GM11168 (cell line): Measurements from ENCODE around the gene ARHGEF35.
"Not testable (repeated sequence)": the region's sequence is repeated elsewhere in the genome, so short reads cannot be mapped to it uniquely, and the experiment has no call there.

Source experiments
- in situ Hi-C: fragments of 300-500 bp; cut with MboI; formaldehyde crosslinking; loops from one replicate; pipeline ENCODE4 v1.12.0; 2022; ENCODE audit warnings: low sequenced_read_pairs; ENCODE audit not compliant: unreplicated experiment

Gene ARHGEF35

DNA sequence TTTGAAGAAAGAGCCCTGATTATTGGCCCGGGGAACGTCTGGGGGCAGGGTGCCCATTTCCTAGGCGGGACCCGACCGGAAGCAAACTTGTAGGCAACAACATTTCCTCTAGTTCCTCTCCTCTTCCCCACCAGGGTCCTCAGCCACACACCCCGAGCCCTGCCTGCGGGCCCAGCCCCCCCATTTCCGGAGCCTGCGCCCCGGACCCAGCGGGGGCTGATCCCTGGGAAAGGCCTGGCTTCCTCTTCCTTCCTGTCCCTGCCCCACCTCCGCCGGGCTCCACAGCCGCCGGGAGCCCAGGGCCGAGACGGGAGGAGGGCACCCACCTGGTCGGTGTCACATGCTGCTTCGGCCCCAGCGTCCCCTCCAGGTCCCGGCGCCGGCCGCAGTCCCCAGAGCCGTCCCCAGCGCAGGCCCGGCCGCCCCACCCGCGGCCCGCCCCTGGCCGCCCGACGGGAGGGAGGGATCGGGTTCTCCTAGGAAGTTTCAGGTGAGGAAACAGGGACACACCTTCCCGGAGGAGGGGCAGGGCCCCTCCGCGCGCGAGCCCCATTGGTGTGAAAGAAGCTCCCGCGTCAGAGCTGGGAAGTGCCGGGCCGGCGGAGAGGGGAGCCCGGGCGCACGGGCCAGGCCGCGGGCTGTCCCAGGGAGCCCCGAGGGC lies at the start of gene ARHGEF35:
ARHGEF35 (minus strand) TSS at position 622 of the 661 bp plus-strand sequence. CDS start 7,450 bp downstream, outside the sequence.
- in situ Hi-C loops = not testable (repeated sequence)

GRCh38 chr7:144245372-144245771 lies 49.7 kb upstream of the ARHGEF35 start:
- in situ Hi-C loops = not testable (repeated sequence)

DNA sequence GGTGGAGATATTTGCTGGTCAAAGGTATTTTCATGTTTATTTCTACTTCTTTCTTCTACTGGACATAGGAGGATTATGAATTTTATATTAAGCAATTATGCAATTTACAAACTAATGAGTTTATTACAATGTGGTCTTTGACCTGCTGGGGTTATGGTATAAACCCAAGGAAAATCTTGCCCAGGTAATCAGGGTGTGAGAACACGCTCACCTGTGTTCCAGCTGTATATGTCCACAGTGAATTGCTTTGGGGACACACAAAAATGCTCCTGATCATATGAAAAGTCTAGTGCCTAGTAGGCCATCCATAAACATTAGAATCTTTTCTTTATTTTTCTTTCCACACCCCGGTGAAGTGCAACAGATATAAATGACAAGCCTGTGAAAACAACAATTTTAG lies 43.7 kb upstream of the ARHGEF35 start, which contains the start of gene OR2A42:
OR2A42 (minus strand) TSS at position 241 of the 400 bp plus-strand sequence. CDS start 6,762 bp downstream, outside the sequence.
- in situ Hi-C loops = not testable (repeated sequence)

DNA sequence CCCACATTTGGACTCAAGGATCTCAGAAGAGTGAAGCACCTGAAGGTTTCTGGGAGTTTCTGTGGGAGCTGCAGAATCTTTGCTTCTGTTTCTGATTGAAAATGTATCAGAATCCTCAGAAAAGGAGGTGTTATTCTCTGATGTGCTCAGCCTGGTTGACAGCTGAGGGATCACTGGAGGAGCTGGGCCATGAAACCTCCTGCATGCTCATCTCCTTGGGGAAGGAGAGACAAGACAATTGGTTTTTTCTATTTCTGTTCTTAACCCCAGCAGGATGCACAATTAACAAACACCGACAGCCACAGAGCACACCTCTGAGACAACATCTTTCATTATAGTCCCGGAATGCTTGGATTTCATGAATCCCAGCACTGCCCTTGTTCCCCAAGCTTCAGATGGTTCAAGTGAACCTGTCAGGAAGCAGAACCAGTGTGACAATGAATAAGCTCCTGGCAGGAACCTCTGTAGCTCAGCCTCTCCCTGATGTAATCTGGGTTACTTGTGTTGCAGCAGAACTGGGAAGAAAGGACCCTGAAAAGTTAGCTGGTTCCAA lies 43.0 kb upstream of the ARHGEF35 start:
- in situ Hi-C loops = not testable (repeated sequence)

DNA sequence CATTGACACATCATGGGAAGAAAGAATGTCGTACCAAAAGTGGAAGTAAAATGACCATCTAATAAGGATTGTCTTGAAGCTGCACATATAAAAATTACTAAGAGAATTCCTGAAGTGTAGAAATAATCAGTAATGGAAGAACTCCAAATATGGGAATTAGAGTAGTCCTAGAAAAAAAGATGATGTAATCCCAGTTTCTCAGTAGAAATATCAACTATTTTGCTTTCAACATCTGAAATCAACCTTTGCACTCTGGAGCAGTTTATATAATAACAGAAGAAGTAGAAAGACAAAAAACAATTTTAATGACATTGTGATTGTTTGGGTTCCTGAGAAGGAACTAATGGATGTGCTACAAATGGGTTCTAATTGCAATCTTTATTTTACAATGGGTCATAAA lies 37.4 kb upstream of the ARHGEF35 start:
- in situ Hi-C loops = not testable (repeated sequence)

- in situ Hi-C loops = not testable (repeated sequence)
Observed at GRCh38 chr7:144231027-144231426, 35.4 kb upstream of the ARHGEF35 start.

GRCh38 chr7:144228810-144229209 lies 33.2 kb upstream of the ARHGEF35 start:
- in situ Hi-C loops = not testable (repeated sequence)

- in situ Hi-C loops = not testable (repeated sequence)
Observed at GRCh38 chr7:144226866-144227265, 31.2 kb upstream of the ARHGEF35 start.

DNA sequence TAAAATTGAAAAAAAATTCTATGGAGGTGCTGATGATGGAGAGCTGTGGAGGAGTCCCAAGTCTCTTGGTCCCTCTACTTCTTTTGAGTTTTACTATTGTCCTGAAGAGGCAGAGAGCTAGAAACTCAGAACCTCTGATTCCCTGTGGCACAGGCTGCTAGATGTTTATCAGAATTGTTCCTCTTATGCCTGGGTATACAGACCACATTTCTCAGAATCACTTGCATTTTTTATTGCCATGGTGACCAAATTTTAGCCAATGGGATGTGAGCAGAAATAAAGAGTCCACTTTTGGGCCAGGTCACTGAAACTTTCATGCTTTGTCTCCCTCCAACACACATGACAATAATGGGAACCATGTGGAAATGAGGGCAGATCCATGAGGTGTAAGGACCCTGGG lies 28.0 kb upstream of the ARHGEF35 start:
- in situ Hi-C loops = not testable (repeated sequence)

DNA sequence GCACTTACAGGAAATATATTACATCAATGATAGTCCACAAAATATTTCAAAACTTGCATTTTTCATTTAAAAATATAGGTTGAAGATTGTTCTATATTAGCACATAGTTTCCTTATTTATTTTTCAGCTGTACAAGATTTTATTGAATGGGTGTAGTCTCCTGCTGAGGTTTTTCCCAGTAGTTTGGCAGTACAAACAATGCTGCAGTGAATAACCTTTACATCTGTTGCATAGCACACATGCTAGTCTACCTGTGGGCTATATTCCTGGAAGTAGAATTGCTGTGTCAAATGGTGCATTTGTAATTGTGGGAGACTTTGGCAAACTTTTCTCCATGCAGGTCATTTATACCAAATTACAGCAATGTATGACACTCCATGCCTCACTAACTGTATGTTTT lies 24.9 kb upstream of the ARHGEF35 start:
- in situ Hi-C loops = not testable (repeated sequence)

GRCh38 chr7:144219149-144219548 lies 23.5 kb upstream of the ARHGEF35 start:
- in situ Hi-C loops = loop anchor here (10.0 kb wide), 1 partner anchor 116 kb away; no protein-coding TSS in a partner anchor

DNA sequence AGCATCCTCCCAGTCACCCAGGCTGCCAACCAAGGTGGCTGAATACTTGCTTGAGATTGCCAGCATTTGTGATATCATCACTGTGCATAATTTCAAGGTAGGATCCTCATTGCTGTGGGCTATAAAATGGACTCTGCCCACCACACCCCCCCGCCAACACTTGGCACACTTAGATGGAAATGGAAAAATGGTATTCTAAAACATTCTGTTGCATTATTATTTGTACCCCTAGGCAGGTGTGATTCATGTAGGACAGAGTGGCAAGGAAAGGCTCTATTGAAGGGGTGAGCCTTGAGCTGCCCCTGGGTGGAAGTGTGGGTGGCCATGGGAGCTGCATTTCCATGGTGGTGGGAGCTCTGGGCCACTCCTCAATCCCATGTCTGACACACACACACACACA lies 22.9 kb upstream of the ARHGEF35 start:
- in situ Hi-C loops = loop anchor here (10.0 kb wide), 1 partner anchor 116 kb away; no protein-coding TSS in a partner anchor

DNA sequence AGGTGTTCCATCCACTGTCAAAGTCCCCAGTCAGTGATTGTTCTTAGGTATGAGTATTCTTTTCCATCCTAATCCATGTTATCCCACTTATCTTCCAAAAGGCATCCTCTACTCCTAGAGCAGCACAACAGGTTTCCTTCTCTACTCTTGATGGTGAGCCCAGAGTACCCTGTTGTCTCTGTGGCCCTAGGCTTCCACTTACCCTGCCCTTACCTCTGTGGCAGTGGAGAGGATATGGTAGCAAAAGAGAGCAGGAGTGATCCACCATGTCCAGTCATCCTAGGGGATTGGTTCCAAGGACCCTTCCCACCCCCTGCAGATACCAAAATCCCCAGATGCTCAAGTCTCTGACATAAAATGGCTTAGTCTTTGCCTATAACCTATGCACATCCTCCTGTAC lies 21.6 kb upstream of the ARHGEF35 start:
- in situ Hi-C loops = loop anchor here (10.0 kb wide), 1 partner anchor 118 kb away; no protein-coding TSS in a partner anchor

- in situ Hi-C loops = not testable (repeated sequence)
Observed at GRCh38 chr7:144205306-144205705, 9.7 kb upstream of the ARHGEF35 start.

- in situ Hi-C loops = not testable (repeated sequence)
Observed at GRCh38 chr7:144203086-144203485, 7.5 kb upstream of the ARHGEF35 start.

GRCh38 chr7:144201978-144202377 lies 6.3 kb upstream of the ARHGEF35 start:
- in situ Hi-C loops = not testable (repeated sequence)

- in situ Hi-C loops = not testable (repeated sequence)
Observed at GRCh38 chr7:144198934-144199333, 3.3 kb upstream of the ARHGEF35 start.

DNA sequence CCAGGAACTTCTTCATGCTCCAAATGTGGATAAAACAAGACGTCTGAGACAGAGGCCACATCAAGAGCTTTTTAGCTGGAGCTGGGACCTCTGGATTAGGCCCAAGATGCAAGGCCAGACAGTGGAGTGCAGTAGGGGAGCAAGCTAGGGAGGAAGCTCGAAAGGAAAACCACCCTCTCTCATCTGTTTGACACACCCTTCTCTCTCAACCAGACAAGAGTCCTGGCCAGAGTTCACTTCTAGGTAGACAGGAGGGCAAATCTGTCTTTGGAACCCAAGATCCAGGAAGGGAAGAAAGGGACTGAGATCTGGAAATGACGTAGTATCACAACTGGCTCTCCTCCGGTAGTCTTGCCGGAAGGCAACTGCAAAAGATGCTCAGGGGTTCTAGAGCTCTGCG lies 1.2 kb downstream of the ARHGEF35 start:
- in situ Hi-C loops = not testable (repeated sequence)

GRCh38 chr7:144193782-144194181 lies 1.9 kb downstream of the ARHGEF35 start:
- in situ Hi-C loops = not testable (repeated sequence)

GRCh38 chr7:144188578-144189171 lies 7.0 kb downstream of the ARHGEF35 start:
- in situ Hi-C loops = not testable (repeated sequence)

DNA sequence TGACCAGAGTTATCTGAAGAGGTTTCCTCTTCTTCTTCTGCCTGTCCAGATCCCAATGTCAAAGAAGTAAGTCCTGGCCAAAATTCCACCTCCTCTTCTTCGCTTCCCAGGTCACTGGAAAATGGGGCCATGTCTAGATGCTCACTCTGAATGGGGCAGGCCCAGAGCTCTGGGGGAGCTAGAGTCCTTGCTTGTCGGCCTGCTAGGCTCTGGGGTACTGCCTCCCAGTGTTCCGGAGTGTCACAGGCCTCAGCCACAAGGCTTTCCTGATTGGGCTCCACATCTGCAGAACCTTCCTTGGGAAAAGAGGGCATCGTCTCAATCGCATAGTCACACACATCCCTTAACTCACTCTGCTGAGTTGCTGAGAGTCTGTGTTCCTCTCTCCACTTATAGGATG lies 7.8 kb downstream of the ARHGEF35 start:
- in situ Hi-C loops = not testable (repeated sequence)
